ENCODE data around the gene STON2.
A peak's percentile ranks its signal among the peaks of the same experiment; 100 is the strongest.
"Not testable (repeated sequence)": the region's sequence is repeated elsewhere in the genome, so short reads cannot be mapped to it uniquely, and the experiment has no call there.

The STON2 gene

DNA sequence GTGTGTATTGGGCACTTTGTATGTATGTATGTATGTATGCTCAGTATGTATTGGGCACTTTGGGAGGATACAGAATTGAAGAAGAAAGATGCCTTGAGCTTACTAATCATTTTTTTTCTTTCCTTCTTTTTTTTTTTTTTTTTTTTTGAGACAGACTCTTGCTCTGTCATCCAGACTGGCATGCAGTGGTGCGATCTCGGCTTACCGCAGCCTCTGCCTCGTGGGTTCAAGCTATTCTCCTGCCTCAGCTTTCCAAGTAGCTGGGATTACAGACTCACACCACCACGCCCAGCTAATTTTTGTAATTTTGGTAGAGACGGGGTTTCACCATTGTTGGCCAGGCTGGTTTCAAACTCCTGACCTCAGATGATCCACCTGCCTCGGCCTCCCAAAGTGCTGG, 176.3 kb downstream of the STON2 start:
- not testable (repeated sequence) for DNase-seq (ENCODE audit: low read depth in 2 of 2)

DNA sequence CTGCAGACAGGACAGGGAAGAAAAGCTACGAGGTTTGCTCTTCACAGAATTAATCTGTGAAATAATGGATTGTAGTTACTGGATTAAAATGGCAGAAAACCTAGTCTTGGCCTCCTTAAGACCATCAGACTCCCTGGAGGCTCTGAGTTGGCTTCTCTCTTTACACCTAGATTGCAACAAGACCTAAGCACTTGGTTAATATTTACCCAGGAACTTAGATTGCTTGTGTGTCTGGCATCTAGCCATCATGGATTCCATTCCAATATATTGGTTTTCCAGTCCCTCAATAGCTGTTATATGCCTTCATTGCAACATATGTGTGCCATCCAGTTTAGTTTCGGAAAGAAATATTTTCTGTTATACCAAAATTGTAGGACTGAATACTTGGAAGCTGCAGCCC, 177.4 kb downstream of the STON2 start:
- DNase-seq (ENCODE audit: low read depth in 2 of 2): no peak

DNA sequence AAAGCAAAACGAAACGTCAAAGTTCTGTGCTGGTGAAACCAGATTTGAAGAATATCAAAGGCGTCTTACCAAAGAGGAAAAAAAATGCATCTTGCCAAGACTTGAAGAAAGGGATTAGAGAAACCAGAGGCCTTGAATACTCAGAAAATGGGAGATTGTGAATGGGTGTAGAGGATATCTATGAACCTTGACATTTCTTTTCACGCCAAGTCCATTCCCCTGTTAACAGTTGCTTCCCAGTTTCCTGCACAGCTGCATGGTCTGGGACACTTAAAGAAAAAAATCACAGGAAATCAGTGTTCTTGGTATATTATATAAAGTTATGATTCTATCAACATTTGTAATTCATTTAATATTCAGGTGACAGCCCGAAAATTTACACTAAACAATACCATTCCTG, 178.0 kb downstream of the STON2 start:
- no peak for DNase-seq (ENCODE audit: low read depth in 2 of 2)

DNA sequence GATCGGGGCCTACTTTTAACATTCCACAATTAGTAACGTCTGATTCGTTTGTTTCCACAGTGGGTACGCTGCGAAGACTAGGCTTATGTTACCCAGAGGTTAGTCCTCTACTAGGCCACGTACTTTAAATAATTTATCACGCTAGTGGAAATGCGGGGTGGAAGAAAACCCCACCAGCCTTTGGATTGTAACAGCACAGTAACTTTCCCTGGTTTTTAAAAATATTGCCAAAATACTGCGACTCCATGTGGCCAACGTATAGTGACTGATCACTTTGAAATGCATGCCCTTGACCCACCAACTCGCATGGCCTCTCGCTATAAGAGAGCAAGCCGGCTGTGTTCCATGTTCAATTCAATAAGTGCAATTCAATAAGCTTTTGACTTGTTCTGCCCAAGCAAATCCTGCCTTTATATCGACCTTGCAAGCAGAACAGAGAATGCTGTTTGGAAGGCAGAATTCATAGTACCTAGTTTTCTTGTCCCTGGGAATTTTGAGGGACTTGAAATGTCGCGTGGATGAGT, 178.5 kb downstream of the STON2 start:
- DNase-seq (ENCODE audit: low read depth in 2 of 2): no peak

DNA sequence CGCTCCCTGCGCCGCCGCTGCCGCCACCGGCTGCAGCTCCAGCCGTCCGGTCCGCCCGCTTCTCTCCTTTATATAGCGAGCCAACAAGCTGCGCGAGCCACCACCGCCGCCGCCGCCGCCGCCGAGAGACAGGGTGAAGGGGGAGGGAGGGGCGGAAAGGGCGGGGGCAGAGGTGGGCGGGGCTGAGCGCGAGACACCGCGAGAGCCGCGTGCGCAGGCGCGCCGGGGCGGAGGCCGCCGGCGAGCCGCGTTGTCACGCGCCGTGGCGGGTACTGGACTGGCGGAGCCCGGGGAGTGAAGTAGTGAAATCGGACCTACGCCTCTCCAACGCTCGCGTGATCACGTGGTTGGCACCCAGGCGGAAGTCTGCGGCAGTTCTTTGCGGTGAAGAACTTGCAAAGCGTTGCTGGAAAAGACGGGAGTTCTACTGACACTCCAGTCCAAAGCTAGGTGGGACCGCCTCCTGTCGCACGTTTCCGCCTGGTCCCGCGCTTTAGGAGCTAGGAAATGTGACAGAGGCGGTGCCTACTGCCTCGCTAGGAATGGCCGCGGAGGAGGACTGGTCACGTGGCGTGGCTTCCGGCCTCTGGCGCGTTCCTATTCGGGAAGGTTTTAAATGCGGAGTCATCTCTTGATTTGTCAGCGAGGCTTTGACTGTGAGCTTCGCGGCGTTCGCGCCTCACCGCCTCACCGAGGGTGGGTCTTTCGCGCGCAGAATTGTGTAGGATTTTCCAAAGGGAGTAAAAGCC, 179.1 kb downstream of the STON2 start, which contains the start of gene GTF2A1:
GTF2A1 (minus strand) TSS at position 130 of the 749 bp plus-strand sequence. CDS start 441 bp downstream, outside the sequence.
- peak; percentile 84 to 89 for DNase-seq (ENCODE audit: low read depth in 2 of 2)

DNA sequence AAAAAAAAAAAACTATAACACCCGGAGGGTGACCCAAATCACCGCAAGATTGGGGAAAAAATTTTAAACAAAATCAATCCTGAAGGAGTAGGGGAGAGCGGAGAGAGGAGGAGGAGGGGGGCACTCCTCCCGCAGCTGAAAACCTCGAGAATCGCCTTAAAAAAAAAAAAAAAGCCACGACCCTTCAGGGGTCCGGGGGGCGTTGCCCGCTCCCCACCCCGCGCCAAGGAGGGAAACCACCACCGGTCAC, 179.6 kb downstream of the STON2 start:
- no peak for DNase-seq (ENCODE audit: low read depth in 2 of 2)

DNA sequence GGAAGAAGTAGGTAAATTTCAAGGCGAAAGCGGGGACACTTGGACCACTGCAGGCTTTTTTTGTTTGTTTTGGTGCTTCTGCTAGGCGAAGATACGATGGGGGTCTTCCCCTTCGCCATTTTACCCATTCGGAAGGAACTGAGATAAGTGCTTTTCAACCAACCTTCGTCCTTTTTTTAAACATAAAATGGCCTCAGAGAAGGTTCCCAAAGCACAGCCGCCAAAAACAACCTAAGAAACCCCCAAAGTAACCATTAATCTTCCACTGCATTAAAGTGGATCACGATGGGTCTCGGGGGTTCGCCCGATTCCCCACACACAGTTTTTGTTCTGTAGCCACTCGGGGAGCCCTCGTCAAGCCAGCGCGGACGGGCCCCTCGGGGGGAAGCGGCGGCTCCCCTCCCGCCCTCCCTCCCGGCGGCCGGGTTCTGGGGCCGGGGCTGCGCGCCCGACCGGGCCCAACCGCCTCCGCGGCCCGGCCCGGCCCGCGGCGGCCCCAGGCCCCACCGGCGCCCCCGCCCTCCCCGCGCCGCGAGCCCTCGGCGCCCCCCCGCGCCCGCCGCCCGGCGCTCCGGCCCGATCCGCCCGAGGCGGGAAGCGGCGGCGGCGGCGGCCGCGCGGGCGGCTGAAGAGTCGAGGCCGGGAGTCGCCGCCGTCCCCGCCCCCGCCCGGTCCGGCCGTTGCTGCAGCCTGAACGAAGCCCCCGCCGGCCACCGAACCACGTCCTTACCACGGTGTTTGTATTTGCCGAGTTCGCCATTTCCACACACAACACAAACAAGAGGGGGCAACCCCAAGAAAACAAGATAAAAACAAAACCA, 180.2 kb downstream of the STON2 start:
- DNase-seq (ENCODE audit: low read depth in 2 of 2): peak in 1 of 2 donors; percentile 17

DNA sequence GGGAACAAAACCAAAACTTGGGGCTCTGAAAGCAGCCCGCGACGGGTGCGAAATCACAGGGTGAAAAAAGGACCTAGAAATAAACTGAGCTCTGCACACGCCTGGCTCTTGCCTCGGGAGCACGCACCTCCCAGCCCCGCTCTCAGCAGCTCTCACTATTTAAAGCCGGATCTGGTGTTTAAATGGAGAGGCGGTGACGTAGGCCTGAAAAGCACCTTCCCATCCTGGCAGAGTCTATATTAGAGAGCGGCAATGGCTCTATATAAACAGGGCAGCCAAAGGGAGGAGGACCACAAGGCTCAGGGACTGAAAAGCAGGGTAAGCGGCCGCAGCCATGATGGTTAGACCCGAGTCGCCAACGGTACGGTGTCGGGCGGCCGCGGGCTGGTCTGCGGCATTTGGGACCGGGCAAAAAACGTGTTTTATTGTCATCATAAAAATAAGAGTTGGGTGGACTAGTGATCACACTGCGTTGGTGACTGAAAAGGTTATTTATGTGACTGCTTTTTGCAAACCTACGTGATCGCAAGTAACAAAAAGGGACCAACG, 180.8 kb downstream of the STON2 start:
- peak; percentile 44 to 66 for DNase-seq (ENCODE audit: low read depth in 2 of 2)

DNA sequence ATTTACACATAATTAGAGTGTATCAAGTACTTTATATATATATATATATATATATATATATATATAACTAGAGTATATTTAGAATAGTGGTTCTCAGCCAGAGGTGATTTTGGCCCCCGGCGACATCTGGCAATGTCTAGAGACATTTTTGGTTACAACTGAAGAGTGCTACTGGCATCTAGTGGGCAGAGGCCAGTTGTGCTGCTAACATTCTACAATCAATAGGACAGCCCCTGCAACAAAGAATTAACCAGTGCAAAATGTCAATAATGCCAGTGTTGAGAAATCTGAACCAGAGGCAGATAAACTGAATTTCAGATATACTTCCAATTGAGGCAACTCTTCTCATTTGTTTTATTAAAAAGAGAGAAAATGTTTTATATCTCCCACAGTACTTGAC, 188.3 kb downstream of the STON2 start:
- no peak for DNase-seq (ENCODE audit: low read depth in 2 of 2)
